Epithelial cell of esophagus (primary cell): ENCODE results near the gene RNF217.
A peak's percentile ranks its signal among the peaks of the same experiment; 100 is the strongest.
"Not testable (repeated sequence)": the region's sequence is repeated elsewhere in the genome, so short reads cannot be mapped to it uniquely, and the experiment has no call there.

Source experiments
- DNase-seq: peaks from one replicate; pipeline ENCODE4 v3.0.0; 2010; ENCODE audit warnings: low read depth
- H3K4me3 ChIP-seq: 2 replicates; pipeline ENCODE4 v1.5.1; 2011; ENCODE audit warnings: mild to moderate bottlenecking, low read length, control low read depth
- TF ChIP-seq, protein P1 (sequence below): IDR thresholded peaks from 2 replicates; pipeline ENCODE4 v1.5.1; 2011; ENCODE audit warnings: low read depth, mild to moderate bottlenecking, low read length, control low read depth, inconsistent platforms; ENCODE audit not compliant: insufficient read depth; ENCODE audit errors: missing control alignments

Gene RNF217

DNA sequence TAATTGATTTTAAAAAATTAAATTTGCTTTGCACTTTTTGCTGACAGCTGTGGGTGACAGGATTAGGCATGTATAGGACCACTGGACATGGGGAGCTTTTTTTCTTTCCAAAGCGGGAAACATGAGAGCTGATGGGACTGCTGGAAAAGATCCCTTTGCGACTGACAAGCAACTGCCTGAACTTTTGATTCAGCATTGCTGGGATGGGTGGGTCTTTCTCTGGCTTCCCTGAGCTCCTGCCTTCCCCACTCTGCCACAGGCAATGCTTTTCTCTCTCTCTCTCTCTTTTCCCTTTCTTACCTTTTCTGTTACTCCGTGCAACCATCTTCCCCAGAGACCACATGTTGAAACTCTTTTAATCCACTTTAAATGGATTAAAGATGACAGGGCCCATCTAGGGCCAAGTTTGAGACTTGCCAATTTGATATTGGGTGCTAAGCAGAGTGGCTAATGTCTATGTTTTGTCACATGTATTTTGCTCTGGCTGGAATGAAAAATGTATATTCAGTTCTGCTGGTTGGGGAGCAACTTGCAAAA lies 157.9 kb downstream of the RNF217 start:
- no peak overlapping the region for H3K4me3 ChIP-seq
- TF ChIP-seq, protein P1, sequence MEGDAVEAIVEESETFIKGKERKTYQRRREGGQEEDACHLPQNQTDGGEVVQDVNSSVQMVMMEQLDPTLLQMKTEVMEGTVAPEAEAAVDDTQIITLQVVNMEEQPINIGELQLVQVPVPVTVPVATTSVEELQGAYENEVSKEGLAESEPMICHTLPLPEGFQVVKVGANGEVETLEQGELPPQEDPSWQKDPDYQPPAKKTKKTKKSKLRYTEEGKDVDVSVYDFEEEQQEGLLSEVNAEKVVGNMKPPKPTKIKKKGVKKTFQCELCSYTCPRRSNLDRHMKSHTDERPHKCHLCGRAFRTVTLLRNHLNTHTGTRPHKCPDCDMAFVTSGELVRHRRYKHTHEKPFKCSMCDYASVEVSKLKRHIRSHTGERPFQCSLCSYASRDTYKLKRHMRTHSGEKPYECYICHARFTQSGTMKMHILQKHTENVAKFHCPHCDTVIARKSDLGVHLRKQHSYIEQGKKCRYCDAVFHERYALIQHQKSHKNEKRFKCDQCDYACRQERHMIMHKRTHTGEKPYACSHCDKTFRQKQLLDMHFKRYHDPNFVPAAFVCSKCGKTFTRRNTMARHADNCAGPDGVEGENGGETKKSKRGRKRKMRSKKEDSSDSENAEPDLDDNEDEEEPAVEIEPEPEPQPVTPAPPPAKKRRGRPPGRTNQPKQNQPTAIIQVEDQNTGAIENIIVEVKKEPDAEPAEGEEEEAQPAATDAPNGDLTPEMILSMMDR, result no peak
- no peak for DNase-seq

DNA sequence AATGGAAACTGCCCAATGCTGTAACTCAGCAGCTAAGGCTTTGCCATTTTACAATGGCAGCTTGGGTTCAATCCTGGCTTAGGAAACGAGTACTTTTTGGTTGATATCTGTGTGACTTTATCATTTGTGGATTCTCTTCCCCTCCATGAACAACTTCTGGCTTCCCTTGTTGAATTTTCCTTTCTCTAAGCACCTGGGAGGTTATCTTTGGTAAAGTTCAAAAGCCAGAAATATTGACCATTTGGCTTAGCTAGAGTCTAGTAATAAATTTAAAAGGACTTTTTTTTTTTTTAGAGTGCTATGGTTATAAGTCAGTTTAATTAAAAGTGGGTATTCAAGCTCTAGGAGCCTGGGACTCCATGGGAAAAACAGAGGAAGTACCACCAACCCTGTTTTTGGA lies 159.7 kb downstream of the RNF217 start:
- no peak overlapping the region for H3K4me3 ChIP-seq
- TF ChIP-seq, protein P1, result no peak
- no peak for DNase-seq

DNA sequence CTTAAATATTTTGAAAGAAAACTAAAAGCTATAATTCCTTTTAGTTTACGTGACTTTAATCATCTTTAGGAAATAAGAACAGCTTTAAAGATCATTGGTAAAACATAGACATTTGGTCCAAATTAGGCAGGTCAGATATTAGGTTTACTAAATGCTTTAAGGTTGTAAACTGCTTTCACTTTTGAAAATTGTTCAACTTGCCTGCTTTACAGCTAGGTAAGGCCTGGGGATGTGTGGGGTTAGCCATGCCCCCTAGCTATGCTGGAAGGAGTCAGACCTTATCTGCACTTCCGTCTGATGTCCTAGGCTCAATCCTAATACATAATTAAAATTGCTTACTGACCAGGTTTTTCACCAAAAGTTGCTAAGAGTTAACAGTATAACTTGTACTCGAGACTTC lies 160.8 kb downstream of the RNF217 start:
- TF ChIP-seq, protein P1, result no peak
- H3K4me3 ChIP-seq, result no peak overlapping the region

DNA sequence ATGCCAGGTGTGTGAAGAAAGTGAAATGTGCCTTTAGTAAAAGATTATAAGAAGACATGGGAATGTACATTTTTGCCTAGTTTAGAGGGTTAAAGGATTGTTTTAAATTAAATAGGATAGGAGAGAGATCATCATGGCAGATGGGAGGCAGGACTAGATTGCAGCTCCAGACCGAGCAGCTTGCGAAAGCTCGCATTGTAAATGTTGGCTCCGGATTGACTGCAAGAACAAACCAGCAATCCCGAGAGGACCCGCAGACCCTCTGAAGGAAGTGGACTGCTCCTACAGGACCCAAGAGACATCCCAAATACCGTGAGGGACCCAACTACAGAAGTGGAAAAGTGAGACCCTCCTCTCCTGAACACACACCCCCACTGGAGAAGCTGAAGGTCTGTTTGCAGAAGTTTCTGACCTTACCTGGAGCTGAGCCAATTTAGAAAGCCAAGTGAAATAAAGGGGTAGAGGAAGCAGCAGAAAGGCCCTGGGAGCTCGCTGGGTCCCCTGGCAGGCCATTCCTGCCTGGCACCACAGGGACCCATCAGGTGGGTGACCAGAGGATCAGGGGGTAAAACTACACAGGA lies 161.3 kb downstream of the RNF217 start:
- no peak overlapping the region for H3K4me3 ChIP-seq
- no peak for DNase-seq
- TF ChIP-seq, protein P1, result no peak

More for the DNA sequence above, 160.8 kb downstream of the RNF217 start:
- no peak for DNase-seq

DNA sequence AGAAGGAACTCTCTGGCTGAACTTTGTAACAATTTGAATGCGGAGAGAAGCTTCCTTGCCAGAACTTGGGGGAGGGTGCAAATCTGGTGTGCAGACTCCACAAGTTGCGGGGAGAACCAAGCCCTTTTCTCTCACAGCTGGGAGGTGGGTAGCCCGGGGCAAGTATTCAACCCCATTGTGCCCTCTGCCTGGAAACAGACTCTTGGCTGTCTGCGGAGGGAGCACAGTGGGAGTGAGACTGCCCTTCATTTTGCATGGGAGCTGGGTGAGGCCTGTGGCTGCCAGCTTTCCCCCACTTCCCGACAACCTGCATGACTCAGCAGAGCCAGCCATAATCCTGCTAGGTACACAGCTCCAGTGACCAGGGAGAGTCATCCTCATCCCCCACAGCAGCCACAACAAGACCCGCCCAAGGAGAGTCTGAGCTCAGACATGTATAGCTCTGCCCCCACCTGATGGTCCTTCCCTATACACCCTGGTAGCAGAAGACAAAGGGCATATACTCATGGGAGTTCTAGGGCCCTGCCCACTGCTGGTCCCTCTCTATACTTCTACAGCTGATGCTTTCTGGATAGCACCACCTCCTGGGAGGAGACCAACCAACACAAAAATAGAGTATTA lies 161.9 kb downstream of the RNF217 start:
- peak; percentile 95 for DNase-seq
- TF ChIP-seq, protein P1, result no peak
- H3K4me3 ChIP-seq, result no peak overlapping the region

DNA sequence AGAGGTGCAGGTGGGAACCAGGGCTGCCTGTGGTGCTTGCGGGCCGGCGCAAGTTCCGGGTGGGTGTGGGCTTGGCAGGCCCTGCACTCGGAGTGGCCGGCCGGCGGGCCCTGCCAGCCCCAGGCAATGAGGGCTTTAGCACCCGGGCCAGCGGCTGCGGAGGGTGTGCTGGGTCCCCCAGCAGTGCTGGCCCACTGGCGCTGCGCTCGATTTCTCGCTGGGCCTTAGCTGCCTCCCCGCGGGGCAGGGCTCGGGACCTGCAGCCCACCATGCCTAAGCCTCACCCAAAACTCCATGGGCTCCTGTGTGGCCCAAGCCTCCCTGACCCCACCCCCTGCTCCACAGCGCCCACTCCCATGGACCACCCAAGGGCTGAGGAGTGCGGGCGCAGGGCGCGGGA lies 163.6 kb downstream of the RNF217 start:
- not testable (repeated sequence) for H3K4me3 ChIP-seq, DNase-seq

DNA sequence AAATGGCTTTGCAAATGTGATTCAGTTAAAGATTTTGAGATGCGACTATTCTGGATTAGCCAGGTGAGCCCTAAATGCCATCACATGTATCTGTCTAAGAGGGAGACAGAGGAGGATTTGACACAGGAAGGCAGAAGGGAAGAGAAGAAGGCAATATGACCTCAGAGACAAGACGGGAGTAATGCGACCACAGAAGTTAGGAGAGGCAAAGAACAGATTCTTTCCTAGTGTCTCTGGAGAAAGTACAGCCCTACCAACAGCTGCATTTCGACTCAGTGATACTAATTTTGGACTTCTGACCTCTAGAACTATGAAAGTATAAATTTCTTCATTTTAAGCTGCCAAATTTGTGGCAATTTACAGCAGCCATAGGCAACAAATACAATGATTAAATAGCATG lies 167.1 kb downstream of the RNF217 start:
- TF ChIP-seq, protein P1, result no peak
- DNase-seq, result no peak
- no peak overlapping the region for H3K4me3 ChIP-seq
